Fibroblast of pulmonary artery (primary cell): Measurements from ENCODE around the gene TTC21B.

Experiments
- DNase-seq: peaks from one replicate; pipeline ENCODE4 v3.0.0-alpha.2; 2010; ENCODE audit warnings: low read depth
- H3K4me3 ChIP-seq: replicated peaks from 2 replicates; pipeline ENCODE4 v1.5.1; 2011; ENCODE audit warnings: low read depth, mild to moderate bottlenecking, control low read depth, low read length, moderate library complexity
- TF ChIP-seq, protein P1 (sequence below): IDR thresholded peaks from 2 replicates; pipeline ENCODE4 v1.5.1; 2011; ENCODE audit warnings: mild to moderate bottlenecking, control low read depth, low read length, inconsistent platforms; ENCODE audit errors: missing control alignments

The TTC21B gene

DNA sequence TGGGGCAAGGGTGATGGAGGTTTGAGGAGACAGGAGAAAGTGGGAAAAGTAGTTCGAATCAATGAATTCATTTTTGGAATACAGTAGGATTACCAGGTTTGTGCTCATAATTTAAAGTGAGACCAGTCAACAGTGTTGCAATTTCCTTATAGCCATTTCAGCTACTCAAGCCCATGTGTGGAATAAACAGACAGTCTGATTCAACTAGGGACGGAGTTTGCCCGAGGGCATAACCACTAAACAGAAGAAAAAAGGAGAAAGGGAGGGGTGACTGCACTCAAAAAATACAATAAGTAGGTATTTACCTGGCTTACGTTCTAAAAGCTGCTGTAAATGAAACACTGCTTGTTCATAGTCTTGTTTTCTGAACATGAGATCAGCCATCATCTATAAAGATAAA, 55.2 kb downstream of the TTC21B start:
- TF ChIP-seq, protein P1, sequence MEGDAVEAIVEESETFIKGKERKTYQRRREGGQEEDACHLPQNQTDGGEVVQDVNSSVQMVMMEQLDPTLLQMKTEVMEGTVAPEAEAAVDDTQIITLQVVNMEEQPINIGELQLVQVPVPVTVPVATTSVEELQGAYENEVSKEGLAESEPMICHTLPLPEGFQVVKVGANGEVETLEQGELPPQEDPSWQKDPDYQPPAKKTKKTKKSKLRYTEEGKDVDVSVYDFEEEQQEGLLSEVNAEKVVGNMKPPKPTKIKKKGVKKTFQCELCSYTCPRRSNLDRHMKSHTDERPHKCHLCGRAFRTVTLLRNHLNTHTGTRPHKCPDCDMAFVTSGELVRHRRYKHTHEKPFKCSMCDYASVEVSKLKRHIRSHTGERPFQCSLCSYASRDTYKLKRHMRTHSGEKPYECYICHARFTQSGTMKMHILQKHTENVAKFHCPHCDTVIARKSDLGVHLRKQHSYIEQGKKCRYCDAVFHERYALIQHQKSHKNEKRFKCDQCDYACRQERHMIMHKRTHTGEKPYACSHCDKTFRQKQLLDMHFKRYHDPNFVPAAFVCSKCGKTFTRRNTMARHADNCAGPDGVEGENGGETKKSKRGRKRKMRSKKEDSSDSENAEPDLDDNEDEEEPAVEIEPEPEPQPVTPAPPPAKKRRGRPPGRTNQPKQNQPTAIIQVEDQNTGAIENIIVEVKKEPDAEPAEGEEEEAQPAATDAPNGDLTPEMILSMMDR = no peak
- H3K4me3 ChIP-seq = no peak overlapping the region
- no peak for DNase-seq

DNA sequence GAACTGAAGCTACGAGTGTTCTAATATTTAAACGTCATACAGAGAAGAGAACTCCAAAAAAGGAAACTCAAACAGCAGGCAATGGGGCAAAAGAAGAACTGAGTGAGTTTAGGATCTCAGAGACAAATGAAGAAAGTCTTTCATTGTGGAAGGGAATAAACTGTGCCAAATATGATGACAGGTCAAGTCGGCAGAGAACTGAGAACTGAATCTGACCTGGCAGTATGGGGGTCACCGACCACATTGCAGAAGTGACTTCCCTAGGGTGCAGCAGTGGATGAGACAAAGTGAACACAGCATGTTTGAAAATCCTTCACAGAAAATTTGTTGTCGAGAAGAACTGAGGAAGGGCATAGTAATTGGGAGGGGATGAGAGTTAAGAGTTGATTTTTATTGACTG, 55.9 kb downstream of the TTC21B start:
- TF ChIP-seq, protein P1 = no peak

DNA sequence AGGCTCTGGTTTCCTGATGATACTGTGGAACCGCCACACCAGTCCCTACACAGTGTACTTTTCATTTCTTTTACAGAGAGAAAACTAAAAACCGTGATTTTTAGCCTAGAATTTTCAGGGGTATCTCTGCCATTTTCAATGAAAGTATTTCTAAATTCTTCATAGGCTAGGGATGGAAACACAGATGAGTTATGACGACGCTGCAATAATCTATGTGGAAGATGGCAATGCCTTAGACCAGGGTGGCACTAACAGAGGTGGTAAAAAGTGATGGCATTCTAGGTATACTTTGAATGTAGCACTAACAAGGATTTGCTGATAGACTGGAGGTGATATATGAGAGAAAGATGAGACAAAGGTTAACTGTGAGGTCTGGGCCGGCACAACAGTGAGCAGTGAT, 56.5 kb downstream of the TTC21B start:
- TF ChIP-seq, protein P1 = no peak
- DNase-seq = no peak
- H3K4me3 ChIP-seq = no peak overlapping the region

More for the DNA sequence above, 55.9 kb downstream of the TTC21B start:
- DNase-seq = no peak
- H3K4me3 ChIP-seq = no peak overlapping the region

DNA sequence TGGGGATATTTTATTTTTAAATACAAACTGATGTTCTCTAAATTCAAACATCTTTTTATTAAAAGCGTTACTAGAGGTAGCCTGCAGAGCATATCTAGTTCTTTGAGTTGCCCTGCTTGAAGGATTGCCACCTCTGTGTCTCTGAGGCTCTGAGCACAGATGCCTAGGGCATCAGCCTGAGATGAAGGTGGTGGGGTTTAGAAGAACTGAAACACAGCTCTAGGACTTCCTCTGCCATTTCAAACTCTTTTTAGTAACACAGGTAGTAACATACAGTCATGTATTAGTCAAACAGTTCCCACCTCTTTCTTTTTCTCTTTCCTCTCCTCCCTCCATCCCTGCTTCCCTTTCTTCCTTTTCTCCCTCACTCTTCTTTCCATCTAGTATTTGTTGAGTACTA, 57.6 kb downstream of the TTC21B start:
- TF ChIP-seq, protein P1 = no peak

DNA sequence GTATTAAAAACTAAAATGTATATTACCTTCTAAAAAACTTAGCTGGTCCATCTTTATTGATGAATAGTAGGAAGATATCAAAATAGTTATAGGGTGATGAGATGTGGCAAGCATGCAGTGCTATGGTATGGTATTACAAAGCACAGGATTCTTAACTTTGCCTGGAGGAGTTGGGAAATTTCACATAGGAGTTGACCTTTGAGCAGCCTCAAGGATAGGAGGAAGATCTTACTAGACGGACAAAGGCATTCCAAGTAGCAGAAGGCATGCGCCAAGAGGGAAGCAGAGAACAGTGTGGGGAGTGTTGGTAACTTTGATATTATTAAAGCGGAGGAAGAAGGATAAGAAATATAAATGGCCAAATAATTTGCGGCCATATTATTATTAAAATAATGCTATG, 60.0 kb downstream of the TTC21B start:
- TF ChIP-seq, protein P1 = no peak
- H3K4me3 ChIP-seq = no peak overlapping the region
- no peak for DNase-seq

More for the DNA sequence above, 57.6 kb downstream of the TTC21B start:
- DNase-seq = no peak
- H3K4me3 ChIP-seq = no peak overlapping the region

DNA sequence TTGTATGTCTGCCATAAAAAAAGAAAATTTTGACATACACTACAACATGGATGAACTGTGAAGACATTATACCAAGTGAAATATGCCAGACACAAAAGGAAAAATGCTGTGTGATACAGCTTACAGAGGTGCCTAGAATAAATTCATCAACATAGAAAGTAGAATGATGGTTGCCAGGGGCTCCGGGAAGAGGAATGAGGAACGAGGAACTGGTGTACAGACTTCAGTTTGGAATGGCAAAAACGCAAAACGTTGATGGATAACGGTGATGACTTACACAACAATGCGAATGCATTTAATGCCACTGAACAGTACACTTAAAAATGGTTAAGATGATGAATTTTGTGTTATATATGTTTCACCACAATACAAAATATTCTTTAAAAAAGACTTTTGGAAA, 61.0 kb downstream of the TTC21B start:
- TF ChIP-seq, protein P1 = no peak
- H3K4me3 ChIP-seq = no peak overlapping the region
- no peak for DNase-seq

DNA sequence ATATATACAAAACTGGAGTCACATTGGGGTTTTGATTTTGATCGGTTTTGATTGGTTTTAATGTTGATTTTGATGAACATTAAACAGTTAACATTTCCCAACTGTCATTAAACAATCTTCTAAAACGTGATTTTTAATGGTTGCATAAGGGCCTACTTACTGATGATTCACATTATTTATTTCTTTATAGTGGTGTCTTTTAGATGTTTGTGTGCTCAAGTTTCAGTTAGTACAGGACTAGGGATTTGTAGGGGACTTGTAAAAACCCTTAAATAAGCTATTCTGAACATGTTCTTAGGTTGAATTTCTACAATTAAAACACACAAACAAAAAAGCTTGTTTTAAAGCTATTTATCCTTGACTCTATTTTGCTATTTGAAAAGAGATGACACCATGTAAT, 61.6 kb downstream of the TTC21B start:
- H3K4me3 ChIP-seq = no peak overlapping the region
- TF ChIP-seq, protein P1 = no peak
- DNase-seq = no peak
